Left ventricle myocardium inferior (tissue), 1 donor: ENCODE measurements around the gene FOXK2. TPM values are rescaled to one million over a fixed set of nuclear protein-coding genes. Genes with fewer than 3 reads are reported as not detected.

Source experiments
- DNase-seq: peaks from one replicate; pipeline ENCODE4 v3.0.0-alpha.2; 2020
- H3K27ac ChIP-seq: fragments of 200-600 bp; replicated peaks from 2 replicates; pipeline ENCODE4 v1.8.0; 2021
- H3K27me3 ChIP-seq: fragments of 200-600 bp; 2 replicates; pipeline ENCODE4 v1.8.0; 2021; ENCODE audit warnings: low read depth
- H3K36me3 ChIP-seq: fragments of 200-600 bp; 2 replicates; pipeline ENCODE4 v1.8.0; 2021
- H3K4me1 ChIP-seq: fragments of 200-600 bp; 2 replicates; pipeline ENCODE4 v1.8.0; 2021
- H3K4me3 ChIP-seq: fragments of 200-600 bp; 2 replicates; pipeline ENCODE4 v1.8.0; 2021; ENCODE audit warnings: mild to moderate bottlenecking, moderate library complexity
- H3K9me3 ChIP-seq: fragments of 200-600 bp; replicated peaks from 2 replicates; pipeline ENCODE4 v1.8.0; 2021
- CTCF ChIP-seq: fragments of 200-600 bp; IDR thresholded peaks from 2 replicates; pipeline ENCODE4 v1.8.0; 2021; ENCODE audit warnings: antibody characterized with exemption, mild to moderate bottlenecking, borderline replicate concordance
- intact Hi-C: fragments of 100-400 bp; cut with micrococcal nuclease; formaldehyde crosslinking; loops from one replicate; pipeline ENCODE4 v1.11.0; 2022
- total RNA-seq: library from RNA; stranded (reverse); fragmentation: NEBNext Ultra II Directional; extraction: Animal tissue kit (Norgen Biotek cat#: 25700); gene quantifications from one replicate; pipeline ENCODE4 v1.2.1, GENCODE V29; 2021
- donor health status: DM: no; HTN: yes; CAD: no; lungs with severe emphysema.

FOXK2 gene
- total RNA-seq, 1 donor from 2014 or later = 41.6 TPM

GRCh38 chr17:82600731-82601446 is 81.4 kb downstream of the FOXK2 start:
- Histone ChIP-seq H3K27ac (peak overlapping the region; percentile 42), H3K36me3 (peaks cover 62% of the 10 kb centered on the region), H3K4me1 (peaks cover 58% of the 10 kb centered on the region), H3K27me3 (no peaks in the 10 kb centered on the region), H3K4me3 (no peak overlapping the region), H3K9me3 (no peaks in the 10 kb centered on the region)
- intact Hi-C loops = no loop called here
- no peak for DNase-seq
- peak; percentile 7 for TF ChIP-seq CTCF

GRCh38 chr17:82601447-82602000 is 82.0 kb downstream of the FOXK2 start:
- Histone ChIP-seq H3K4me3 (no peak overlapping the region), H3K9me3 (no peaks in the 10 kb centered on the region), H3K4me1 (peaks cover 58% of the 10 kb centered on the region), H3K36me3 (peaks cover 56% of the 10 kb centered on the region), H3K27me3 (no peaks in the 10 kb centered on the region), H3K27ac (peak overlapping the region; percentile 42)
- no peak for DNase-seq
- intact Hi-C loops = no loop called here
- no peak for TF ChIP-seq CTCF

- intact Hi-C loops = no loop called here
- Histone ChIP-seq H3K27ac (peak overlapping the region; percentile 31), H3K27me3 (no peaks in the 10 kb centered on the region), H3K4me3 (no peak overlapping the region), H3K36me3 (peaks cover 46% of the 10 kb centered on the region), H3K4me1 (peaks cover 58% of the 10 kb centered on the region), H3K9me3 (no peaks in the 10 kb centered on the region)
- no peak for DNase-seq
- TF ChIP-seq CTCF = no peak
Observed at GRCh38 chr17:82602487-82602886, 83.0 kb downstream of the FOXK2 start.

- H3K27me3 ChIP-seq = no peaks in the 10 kb centered on the region
- no peak for DNase-seq
- H3K27ac ChIP-seq = peak overlapping the region; percentile 66
- TF ChIP-seq CTCF = no peak
- intact Hi-C loops = no loop called here
- peaks cover 46% of the 10 kb centered on the region for H3K36me3 ChIP-seq
- H3K4me3 ChIP-seq = peak overlapping the region; percentile 45
- peaks cover 58% of the 10 kb centered on the region for H3K4me1 ChIP-seq
- no peaks in the 10 kb centered on the region for H3K9me3 ChIP-seq
Observed at GRCh38 chr17:82602986-82603710, 83.6 kb downstream of the FOXK2 start.

GRCh38 chr17:82603981-82604448 is 84.5 kb downstream of the FOXK2 start:
- Histone ChIP-seq H3K9me3 (no peaks in the 10 kb centered on the region), H3K27me3 (no peaks in the 10 kb centered on the region), H3K4me1 (peaks cover 53% of the 10 kb centered on the region), H3K27ac (peak overlapping the region; percentile 66), H3K4me3 (peak overlapping the region; percentile 45), H3K36me3 (peaks cover 46% of the 10 kb centered on the region)
- TF ChIP-seq CTCF = no peak
- DNase-seq = peak; percentile 56
- intact Hi-C loops = no loop called here
